GM08714 (cell line): Measurements from ENCODE around the gene PIGR.

Experiments used
- H3K4me3 ChIP-seq: fragments of 200-500 bp; sonication (Bioruptor generic); 2 replicates; pipeline ENCODE4 v1.5.1; 2014; ENCODE audit warnings: mild to moderate bottlenecking, low read length, inconsistent platforms
- ZNF274 ChIP-seq: IDR thresholded peaks from 2 replicates; pipeline ENCODE4 v1.6.1; 2012; ENCODE audit warnings: mild to moderate bottlenecking, low read depth, low read length

PIGR gene

DNA sequence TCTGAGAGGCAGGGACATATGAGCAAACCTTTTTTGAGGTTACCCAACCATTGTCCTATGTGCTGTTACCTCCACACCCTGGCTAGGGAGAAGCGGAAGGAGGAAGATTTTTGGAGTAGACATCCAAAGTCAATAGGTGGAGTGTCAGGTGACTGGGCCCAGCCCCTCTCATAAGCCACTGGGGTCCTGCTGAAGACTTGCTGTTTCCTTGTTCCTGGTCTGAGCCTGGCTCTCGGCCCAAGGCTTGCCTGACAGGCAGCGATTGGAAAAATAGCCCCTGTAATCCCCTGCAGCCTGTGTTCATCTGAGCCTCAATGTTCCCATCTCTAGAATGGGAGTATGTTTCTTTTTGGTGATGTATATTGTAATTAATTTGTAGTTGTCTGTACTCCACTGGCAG, 6.9 kb upstream of the PIGR start:
- no peak for TF ChIP-seq ZNF274
- H3K4me3 ChIP-seq = no peak overlapping the region

DNA sequence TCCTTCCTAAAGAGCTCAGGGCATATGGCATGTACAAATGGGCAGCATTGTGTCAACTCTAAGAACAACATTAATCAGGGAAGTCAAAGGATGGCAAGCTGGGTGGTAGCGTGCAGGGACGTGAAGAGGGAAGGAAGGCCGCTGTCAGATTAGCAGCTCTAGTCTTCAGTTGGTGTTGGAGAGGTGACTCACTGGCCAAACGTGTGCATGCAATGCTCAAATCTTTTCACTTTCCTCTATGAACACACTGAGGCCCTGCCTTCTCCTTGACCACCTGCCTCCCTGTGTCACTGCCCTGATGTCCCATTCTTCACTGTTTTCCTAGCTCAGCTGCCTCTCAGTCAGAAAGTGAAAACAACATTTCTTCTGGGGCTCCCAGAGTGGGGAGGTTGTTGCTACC, 5.9 kb upstream of the PIGR start:
- no peak overlapping the region; the same call in 1 of the 2 replicates for H3K4me3 ChIP-seq
- TF ChIP-seq ZNF274 = no peak

DNA sequence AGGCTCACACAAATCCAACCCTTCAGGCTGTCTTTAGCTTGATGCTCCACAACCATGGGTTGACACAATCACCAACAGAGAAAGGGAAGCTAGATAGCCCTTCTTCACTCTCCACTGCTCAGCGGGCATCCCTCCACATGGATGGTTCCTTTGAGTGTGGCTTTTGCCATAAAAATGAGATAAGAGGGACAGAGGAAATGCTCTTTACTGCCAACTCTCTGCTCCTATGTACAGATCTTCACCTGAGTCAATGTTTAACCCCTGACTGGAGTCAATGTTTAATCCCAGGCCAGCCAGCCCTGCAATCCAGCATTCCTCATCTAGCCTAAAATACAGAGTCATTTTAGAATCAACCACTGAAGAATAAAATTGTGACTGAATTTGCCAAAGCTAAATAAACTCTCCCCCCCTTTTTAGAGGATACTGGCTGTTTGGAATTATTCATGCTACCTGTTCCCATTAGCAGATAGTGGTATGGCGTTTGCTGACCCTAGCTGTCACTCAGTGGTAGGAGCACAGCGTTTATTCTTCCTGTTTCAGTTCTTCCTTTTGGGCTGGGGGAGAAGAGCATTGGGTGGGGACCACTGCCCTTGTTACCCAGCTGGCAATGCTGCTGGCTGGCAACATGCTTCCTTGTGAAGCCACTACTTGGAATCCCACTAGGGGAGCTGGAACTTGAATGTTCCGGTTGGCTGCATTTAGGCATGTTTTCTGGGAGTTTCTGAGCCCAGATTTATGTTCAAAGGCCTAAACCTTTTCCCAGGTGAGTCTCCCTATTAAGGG, 5.2 kb upstream of the PIGR start:
- H3K4me3 ChIP-seq = no peak overlapping the region; the same call in 1 of the 2 replicates
- no peak for TF ChIP-seq ZNF274

GRCh38 chr1:206949641-206950040, 3.4 kb upstream of the PIGR start:
- no peak for TF ChIP-seq ZNF274

DNA sequence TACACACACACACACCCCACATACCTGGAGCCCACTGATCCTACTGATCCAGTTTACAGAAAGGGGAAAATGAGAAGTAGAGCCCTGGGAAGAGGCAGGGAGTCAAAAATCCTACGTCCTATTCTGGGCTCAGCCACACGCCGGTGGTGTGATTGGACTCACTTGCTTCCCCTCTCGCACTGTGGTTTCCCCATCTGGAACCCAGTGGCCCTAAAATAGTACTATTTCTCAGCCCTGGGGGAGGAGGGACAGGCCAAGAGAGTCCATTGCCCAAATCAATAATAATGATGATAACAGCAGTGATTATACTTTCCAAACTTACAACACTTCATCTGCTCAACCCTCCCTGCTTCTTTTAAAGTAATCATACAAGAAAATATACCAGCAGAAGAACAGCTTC, 2.9 kb upstream of the PIGR start:
- TF ChIP-seq ZNF274 = no peak
- H3K4me3 ChIP-seq = no peak overlapping the region

More at GRCh38 chr1:206949641-206950040, 3.4 kb upstream of the PIGR start:
- no peak overlapping the region for H3K4me3 ChIP-seq

DNA sequence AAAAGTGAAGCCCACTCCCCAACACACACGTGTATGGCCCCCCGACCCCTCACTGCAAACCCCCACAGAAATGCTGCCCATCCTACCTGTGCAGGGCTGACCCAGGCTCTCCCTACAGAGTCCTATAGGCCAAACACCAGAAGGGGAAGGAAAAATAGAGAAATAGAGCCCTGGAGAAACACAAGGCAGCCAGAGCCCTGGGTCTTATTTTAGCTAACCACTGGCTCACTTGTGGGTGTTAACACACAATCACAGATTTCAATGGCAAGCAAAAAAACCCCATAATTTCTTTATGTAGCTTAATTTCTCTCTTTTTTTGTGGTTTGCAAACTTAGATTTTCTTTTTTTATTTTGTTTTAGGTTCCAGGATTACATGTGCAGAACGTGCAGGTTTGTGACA, 989 bp upstream of the PIGR start:
- H3K4me3 ChIP-seq = no peak overlapping the region
- TF ChIP-seq ZNF274 = no peak

DNA sequence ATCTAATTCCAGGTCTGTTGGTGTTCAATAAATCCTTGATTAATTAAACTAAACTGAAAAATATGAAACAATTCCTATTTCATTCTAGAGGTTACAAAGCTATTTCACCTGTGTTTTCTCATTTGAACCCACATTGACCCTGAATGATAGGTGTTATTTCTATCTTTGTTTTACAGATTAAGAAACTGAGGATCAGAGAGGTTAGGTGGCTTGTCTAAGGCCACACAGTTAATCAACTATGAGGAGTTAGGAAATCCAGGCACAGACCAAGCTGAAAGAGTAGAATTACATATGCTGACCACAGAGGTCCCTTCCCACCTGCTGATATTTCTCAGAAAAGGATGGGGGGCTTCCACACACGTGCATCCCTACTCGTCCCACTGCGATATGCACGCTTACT, 487 bp downstream of the PIGR start:
- no peak for TF ChIP-seq ZNF274

GRCh38 chr1:206944703-206945102, 1.6 kb downstream of the PIGR start:
- H3K4me3 ChIP-seq = no peak overlapping the region
- TF ChIP-seq ZNF274 = no peak

More for the DNA sequence above, 487 bp downstream of the PIGR start:
- H3K4me3 ChIP-seq = no peak overlapping the region

GRCh38 chr1:206941766-206942418, 4.4 kb downstream of the PIGR start:
- H3K4me3 ChIP-seq = no peak overlapping the region
- no peak for TF ChIP-seq ZNF274

DNA sequence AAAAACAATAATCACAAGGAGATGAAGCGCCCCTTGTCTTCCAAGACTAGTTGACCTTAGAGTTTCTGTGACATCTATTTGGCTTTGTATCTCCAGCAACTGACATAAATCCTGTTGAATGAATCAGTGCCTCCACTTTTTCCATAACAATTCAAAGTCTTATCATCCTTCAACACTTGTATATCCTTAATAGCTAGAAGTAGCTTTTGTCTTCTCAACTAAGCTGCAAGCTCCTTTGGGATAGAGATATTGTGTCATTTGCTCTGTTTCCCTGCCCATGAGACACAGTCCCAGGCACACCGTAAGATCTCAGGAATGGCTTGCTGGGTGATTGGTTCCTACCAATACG, 5.7 kb downstream of the PIGR start:
- H3K4me3 ChIP-seq = no peak overlapping the region
- TF ChIP-seq ZNF274 = no peak

- TF ChIP-seq ZNF274 = no peak
- H3K4me3 ChIP-seq = no peak overlapping the region
Measured at GRCh38 chr1:206939841-206940587, 6.3 kb downstream of the PIGR start.

DNA sequence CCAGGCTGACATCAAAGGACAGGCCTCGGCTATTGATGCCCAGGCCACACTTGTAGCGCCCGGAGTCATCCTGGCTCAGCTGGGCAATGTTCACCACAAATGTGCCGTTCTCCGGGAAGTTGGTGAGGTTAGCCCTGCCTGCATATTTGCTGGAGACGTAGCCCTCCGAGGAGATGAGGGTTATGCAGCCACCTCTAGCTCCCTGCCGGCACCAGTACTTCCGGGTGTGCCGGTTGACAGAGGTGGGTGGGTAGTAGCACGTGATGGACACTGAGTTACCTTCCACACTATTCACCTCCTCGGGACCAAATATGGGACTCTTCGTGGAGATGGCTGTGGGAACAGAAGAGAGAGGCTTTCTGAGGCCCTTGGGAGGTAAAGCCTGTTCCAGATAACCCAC, 7.1 kb downstream of the PIGR start:
- H3K4me3 ChIP-seq = no peak overlapping the region
- no peak for TF ChIP-seq ZNF274

GRCh38 chr1:206937425-206937824, 8.8 kb downstream of the PIGR start:
- TF ChIP-seq ZNF274 = no peak
- no peak overlapping the region for H3K4me3 ChIP-seq

DNA sequence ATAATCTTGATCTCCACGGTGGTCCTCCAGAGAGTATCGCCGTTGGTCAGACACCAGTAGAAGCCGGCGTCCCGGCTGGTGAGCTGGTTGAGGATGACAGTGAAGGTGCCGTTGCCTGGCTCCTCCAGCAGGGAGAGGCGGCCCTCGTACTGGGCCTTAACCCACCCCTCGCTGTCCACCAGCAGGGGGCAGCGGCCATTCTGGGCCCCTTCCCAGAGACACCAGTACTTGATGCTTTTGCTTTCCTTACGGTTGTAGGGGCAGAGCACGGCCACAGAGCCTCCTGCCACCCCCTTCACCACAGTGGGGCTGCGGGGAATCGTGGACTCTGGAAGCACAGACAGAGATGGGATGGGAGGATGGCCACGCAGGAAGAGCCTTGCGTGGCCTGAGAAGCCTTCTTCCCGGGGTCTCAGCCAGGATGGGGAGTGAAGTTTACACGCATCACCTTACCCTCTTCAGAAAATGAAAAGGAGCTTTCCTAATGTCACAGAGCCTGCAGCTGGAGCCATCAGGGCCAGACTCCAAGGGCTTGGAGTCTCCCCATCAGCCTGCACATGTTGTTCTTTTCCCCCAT, 10.7 kb downstream of the PIGR start:
- TF ChIP-seq ZNF274 = no peak
- H3K4me3 ChIP-seq = no peak overlapping the region
